ELR (cell line): Measurements from ENCODE around the gene REX1BD.
"Not testable (repeated sequence)": the region's sequence is repeated elsewhere in the genome, so short reads cannot be mapped to it uniquely, and the experiment has no call there.

Experiments used
- DNase-seq: peaks from one replicate; pipeline ENCODE4 v3.0.0-alpha.2; 2015; ENCODE audit warnings: low read depth

REX1BD gene

DNA sequence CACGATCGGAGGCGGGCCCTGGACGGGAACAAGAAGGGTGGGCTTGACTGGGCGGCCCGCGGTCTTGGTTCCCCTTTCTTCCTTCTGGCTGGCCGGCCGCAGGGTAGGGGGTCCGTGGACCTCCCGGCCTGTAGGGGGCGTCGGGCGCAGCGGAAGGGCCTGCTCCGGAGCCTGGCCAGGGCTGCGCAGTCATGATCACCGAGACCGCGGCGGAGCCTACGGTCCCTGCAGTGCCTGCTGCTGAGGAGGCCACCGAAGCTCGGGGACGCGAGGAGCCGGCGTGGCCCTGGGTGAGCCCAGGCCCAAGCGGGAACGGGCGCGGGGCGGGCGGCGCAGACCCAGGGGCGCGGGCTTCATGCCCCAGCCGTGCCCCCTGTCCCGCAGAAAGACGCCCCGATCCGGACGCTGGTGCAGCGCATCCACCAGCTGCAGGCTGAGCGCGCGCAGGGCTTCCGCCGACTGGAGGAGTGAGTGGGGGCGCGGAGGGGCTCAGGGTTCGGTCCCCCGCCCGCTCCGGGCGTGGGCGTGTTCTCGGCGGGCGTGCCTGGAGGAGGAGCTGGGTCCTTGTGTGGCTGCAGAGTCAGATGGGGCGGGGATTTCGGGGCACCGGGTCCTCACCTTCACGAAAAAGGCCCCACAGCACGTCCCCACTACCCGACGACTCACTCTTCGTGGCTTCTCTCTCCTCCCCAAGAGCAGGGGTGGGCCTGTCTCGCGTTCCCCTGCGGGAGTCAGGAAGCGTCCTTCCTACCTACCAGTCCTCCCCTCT is at the start of gene REX1BD:
Gene REX1BD, plus strand, starts transcription at position 188 of the 769 bp plus-strand sequence. Its CDS starts 4 bp downstream, at position 192.
- DNase-seq = peak; percentile 81

DNA sequence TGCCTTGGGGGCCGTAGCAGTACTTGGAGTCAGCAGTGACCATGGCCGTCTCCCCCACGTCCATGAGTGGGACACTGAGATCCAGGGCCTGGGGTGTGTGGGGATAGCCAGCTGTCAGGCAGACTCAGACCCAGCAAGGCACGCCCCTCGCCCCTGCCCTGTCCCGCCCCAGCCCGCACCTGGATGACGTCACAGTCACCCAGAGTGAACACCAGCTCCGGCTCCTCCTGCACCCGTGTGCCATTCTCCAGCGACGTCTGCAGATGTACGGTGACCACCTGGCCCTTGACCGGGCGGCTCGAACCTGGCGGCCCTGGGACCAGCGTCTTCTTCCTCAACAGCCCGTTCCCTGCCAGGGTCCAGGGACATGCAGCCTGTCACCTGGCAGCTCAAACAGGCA is 49.2 kb upstream of the REX1BD start:
- DNase-seq = no peak

DNA sequence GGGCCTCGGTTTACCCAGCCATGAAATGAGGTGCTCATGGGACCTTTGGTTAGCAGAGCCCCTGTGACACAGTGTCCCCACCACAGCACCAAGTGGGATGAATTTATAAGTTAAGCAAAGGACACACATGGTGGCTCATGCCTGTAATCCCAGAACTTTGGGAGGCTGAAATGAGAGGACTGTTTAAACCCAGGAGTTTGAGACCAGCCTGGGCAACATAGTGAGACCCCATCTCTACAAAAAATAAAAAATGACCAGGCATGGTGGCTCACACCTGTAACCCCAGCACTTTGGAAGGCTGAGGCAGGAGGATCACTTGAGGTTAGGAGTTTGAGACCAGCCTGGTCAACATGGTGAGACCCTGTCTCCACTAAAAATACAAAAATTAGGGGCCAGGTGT is 48.4 kb upstream of the REX1BD start:
- DNase-seq = not testable (repeated sequence)

DNA sequence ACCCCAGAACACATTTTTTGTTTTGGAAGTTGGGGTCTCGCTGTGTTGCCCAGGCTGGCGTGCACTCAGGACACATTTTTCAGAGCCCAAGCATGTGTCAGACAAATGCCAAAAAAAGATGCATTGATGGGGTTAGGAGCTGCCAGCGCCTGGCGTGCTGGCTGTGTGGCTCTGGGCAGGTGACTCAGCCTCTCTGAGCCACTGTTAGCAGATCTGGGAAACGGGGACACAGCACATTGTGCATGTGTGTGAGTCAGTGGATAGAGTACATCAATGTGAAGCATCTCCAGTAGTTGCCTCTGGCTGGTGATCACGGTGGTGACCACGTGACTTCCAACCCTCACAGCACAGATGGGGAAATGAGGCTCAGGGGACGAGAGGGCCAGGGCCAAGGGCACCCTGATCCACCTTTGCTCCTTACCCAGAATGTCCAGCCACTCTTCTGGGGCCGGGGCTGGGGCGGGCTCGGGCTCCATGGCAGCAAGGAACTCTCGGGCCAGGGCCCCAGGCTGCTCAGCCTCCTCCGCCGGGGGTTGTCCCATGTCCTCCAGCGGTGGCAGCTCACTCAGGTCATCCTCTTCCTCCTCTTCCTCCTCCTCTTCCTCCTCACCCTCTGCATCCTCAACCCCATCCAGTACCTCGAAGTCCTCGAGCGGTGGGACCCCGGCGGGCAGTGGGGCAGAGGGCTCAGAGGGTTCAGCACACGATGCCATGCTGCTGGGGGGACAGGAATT is 47.2 kb upstream of the REX1BD start:
- DNase-seq = peak; percentile 72

DNA sequence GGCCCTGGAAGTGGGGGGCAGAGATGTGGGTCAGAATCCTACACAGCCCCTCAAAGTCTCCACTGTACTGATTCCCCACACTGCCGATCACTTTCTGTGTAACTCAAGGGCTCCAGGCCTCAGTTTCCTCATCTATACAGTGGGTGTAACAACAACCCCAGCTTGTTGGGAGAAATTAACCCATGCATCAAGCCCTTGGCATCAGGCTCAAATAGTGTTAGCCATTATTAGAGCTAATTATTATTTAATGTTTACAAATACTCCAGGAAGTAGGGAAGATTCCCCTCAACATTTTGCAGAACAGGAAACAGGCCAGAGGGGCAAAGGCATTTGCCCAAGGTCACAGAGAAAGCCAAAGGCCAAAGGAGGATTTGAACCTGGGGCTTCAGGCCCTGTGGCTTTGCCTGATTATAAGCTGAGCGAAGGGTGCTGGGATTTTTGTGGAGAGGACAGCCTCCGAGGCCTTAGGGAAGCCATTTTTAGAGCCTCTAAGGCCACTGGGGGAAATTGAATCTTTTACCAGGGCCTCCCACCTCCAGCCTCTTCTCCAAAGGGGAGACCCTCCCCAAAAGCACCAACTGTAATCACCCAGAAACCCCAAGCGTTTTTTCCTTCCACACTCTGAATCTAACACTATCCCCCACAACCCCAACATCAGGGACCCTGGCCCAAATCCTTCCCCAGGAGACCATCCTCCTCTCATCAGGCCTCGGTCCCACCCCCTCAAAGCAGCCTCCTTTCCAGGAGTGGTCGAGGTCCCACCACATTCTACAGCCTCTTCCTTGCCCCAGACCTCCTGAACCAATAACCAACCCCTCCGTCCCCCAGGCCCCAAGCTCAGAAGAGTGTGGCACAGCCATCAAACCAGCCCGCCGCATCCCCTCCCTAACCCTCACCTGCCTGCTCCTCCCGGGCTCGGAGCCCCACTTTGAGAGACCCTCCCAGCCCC is 46.3 kb upstream of the REX1BD start:
- DNase-seq = peak; percentile 13

DNA sequence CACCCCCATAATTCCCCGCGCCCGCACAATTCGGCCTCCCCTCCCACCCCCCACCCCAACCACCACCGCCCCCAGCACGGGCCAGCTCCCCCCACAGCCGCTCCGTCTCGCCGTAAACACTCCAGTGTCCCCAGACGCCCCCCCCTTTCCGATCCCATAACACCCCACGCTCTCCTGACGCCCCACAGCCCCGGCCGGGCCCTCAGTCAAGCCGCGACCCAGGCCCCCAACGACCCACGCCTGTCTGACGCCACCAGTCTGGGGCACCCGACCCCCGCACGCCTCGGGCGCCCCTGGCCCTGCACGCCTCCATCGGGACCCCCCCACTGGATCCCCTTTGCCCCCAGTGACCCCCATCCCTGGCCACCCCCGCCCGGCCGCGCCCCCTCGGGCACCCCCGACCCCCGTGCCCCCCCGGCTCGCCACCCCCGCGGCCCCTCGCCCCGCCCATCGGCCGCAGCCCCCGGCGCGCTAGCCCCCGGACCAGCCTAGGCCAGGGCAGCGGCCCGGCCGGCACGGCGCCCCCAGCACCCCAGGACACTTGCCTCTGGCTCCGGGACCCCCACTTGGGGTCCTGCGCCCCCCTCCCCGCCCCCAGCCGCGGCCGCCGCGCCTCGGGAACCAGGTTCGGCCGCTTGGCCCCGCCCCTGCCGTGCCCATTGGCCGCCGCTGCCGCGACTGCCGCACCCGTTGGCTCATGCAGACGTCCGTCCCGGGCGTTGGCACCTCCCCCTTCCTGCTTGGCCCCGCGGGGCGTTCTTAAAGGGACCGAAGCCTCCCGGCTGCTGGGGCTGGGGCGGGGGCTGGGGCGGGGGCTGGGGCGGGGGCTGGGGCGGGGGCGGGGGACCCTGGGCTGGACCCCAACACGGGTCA is 45.4 kb upstream of the REX1BD start, which contains the start of gene FKBP8:
Gene FKBP8, minus strand, starts transcription at position 633 of the 873 bp plus-strand sequence. CDS start 1,603 bp downstream, outside the sequence.
- DNase-seq = peak; percentile 90

DNA sequence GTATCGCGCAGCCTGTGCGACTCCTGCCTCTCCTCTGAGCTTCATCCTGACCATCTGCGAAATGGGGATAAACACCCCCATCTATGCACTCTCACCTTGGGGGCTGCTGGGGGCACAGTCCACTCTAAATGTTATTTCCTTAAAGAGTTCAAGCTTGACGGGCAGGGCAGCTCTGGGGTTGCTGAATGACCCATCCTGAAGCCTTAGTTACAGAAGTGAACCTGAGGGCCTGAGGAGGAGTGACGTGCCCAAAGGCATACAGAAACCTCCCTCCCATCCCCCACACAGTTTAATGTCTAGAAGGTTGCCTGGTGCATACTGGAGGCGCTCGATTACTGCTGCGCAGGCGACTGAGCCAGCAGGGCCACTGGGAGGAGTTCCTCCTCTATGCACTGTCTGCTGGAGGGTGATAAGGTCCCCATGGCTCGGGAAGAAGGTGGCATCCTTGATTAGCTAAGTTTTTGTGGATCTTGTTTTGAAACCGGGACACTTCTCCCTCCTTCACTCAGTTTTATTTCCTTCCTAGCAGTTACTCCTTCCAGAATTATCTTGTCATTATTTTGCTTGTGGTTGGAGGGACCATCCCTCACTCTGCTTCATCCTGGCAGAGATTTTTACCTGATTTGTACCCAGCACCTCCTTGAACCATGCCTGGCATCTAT is 44.7 kb upstream of the REX1BD start:
- DNase-seq = peak; percentile 82

DNA sequence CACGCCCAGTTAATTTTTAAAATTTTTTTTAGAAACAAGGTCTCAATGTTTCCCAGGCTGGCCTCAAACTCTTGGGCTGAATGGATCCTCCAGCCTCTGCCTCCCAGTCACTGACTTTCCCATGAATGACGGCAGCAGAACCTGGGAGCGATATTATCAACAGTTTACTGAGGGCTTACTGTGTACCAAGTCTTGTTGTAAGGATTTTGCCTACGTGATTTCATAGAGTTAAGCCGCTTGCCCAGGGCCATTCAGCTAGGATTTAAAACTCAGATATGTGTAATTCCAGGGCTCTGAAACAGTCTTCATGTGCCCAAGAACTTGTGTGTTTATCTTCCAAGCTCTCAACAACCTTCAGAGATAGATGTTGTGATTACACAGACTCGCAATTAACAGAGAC is 37.0 kb upstream of the REX1BD start:
- no peak for DNase-seq

DNA sequence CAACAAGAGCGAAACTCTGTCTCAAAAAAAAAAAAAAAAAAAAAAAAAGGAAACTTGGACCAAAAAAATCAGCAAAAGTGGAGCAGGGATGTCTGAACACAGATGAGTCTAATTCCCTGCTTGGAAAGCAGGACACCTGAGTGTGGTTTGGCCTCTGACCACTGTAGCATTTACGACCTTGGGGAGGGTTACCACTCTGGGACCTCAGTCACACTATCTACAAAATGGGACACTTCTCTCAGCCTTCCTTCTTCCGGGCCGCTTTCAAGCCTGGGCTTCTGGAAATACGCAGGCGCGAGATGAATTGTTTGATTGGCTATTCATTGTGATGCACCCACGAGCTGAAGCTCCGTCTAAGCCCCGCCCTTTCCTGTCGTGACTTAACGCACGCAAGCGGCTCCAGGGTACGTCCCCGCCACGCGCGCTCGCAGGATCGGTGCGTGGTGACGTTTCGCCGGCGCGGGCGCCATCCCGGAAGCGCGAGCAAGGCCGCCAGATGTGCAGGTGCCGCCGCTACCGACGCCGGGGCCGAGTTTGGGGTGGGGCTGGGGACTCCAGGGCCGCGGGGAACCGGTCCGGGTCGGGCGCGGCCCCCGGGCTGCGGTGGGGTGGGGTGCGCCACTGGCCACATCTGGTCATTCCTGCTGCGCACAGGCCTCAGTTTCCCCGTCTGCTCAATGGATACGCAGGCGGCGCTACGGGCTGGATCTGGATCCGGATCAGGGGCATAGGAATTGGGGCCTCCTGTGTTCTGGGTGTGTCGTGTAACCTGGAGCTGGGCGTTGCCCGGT is 31.0 kb upstream of the REX1BD start, which contains the start of gene KXD1:
Gene KXD1, plus strand, starts transcription at position 460 of the 791 bp plus-strand sequence. CDS start 4,187 bp downstream, outside the sequence.
- DNase-seq = peak; percentile 99

DNA sequence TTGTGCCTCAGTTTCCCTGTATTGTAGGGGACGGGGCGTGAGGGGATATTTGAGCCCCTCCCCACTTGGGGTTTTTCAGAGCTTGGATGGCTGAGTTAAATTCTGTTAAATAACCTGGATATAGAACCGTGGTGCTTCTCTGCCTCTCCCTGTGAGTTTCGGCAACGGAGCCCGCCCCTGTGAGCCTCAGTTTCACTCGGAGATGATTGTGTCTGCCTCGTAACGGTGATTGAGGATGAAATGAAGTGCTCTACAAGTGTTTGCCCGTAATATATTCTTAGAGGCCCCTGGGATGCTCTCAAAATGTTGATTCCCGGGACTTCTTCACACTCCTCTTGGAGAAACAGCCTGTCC is 30.4 kb upstream of the REX1BD start:
- no peak for DNase-seq

DNA sequence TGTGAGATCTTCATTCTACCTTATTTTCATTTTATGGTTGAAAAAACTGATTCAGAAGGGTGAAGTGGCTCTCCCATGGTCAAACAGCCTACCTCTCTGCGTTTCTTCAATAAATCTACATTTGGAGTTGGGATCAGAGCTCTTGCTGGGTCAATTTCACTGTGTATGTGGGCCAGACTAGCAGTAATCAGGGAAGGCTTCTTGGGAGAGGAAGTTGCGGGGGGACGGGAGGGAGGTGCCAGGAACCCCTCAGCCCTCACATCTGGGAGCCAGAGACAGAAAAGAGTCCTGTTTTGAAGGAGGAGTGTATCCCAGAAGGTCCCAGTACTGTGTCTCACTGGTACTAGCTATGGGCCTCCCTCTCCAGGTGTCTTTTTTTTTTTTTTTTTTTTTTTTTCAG is 30.0 kb upstream of the REX1BD start:
- DNase-seq = no peak

DNA sequence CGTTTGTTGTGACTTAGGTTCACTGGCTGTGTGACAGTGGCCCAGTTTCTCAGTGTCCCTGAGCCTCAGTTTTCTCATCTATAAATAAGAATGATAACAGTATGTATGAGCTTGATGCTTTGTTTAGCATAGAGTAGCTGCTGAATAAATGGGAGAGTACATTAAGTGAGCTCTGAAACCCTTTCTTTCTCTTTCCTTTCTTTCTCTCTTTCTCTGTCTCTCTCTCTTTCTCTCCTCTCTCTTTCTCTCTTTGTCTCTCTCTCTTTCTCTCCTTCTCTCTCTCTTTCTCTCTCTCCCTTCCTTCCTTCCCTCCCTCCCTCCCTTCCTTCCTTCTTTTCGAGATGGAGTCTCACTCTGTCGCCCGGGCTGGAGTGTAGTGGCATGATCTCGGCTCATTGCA is 28.9 kb upstream of the REX1BD start:
- no peak for DNase-seq

DNA sequence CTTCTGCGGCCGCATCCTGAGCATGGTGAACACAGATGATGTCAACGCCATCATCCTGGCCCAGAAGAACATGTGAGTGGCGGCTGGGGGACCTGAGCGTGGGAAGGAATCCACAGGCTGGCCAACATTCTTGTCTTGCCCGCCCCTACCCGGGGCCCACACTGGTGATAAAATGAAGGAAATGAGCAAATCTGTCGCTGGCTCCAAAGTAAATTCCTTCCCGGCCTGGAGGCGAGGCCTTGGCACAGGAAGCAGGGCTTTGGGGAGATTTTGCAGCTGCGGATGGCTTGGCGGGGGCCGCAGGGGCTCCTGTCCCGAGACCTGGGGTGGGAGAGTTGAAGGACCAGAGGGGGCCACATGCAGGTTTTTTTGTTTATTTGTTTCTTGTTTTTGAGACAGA is 26.5 kb upstream of the REX1BD start:
- DNase-seq = no peak

DNA sequence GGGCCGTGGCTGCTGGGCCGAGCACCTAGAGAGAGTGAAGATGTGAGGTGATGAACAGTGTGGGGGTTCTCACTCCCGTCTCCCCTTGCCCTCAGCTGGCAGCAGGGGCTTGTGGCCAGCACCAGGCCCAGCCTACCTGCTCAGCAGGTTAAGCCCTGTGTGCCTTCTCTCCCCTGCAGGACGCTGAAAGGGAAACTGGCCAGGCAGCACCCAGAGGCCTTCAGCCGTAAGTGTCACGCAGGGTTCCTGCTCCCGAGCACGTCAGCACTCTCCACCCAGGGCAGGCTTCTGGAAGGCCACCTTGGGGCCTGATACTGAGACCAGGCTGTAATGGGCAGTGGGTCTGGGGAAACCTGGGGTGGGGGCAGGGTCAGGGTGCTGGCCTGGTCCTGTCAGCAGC is 21.6 kb upstream of the REX1BD start:
- DNase-seq = no peak

DNA sequence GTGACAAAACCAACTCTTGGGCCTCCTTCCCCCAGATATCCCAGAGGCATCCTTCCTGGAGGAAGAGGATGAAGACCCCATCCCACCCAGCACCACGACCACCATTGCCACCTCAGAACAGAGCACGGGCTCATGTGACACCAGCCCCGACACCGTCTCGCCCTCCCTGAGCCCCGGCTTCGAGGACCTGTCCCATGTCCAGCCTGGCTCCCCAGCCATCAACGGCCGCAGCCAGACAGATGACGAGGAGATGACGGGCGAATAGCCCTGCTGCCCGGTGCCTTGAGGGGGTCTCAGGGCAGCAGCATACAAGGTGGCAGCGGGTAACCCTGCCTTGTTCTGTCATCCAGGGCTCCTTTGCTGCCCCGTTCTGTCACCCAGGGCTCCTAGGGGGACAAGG is 20.2 kb upstream of the REX1BD start:
- DNase-seq = no peak

DNA sequence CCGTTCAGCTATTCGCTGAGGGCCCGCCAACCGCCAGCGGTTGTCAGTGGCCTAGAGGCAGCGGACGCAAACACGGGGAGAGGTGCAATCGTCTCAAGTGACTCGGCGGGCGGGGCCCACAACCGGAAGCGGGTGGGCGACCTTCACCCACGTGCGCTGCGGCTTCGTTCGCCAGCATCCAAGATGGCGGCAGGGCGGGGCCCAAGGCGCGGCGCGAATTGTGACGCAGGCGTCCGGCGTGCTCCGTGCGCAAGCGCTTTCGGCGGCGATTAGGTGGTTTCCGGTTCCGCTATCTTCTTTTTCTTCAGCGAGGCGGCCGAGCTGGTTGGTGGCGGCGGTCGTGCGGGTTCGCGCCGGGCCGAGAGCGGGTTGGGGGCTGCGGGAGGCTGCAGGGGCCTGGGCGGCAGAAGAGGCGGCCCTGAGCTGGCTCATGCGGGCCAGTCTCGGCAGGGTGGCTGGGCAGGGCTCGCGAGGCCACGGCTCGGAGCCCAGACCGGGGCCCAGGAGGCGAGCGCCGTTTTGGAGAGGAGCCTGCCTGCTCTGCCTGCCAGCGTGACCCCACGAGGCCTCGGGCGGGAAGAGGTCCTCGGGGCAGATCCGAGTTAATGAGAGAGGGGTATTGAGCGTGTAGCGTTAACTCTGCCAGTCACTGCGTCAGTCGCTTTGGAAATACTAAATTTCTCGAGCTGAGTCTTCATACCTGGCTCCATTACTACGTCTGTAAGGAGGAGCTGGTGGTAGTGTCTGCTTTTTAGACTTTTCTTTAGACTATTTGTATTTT is 16.8 kb upstream of the REX1BD start, which contains the start of gene UBA52:
Gene UBA52, plus strand, starts transcription at position 294 of the 781 bp plus-strand sequence. CDS start 1,444 bp downstream, outside the sequence.
- peak; percentile 98 for DNase-seq

DNA sequence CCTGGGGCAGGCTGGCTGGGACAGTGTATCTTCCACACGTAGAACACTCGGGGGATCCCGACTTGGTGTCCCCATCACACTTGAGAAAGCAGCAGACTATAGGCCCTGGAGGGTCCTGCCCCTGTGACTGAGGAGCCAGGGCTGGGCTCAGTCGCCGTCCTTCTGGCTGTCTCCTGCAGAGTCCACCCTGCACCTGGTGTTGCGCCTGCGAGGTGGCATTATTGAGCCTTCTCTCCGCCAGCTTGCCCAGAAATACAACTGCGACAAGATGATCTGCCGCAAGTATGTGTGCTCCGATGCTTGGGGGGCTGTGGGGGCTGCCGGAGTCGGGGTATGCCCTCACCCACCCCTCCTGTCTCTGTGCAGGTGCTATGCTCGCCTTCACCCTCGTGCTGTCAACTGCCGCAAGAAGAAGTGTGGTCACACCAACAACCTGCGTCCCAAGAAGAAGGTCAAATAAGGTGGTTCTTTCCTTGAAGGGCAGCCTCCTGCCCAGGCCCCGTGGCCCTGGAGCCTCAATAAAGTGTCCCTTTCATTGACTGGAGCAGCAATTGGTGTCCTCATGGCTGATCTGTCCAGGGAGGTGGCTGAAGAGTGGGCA is 13.8 kb upstream of the REX1BD start:
- DNase-seq = no peak

DNA sequence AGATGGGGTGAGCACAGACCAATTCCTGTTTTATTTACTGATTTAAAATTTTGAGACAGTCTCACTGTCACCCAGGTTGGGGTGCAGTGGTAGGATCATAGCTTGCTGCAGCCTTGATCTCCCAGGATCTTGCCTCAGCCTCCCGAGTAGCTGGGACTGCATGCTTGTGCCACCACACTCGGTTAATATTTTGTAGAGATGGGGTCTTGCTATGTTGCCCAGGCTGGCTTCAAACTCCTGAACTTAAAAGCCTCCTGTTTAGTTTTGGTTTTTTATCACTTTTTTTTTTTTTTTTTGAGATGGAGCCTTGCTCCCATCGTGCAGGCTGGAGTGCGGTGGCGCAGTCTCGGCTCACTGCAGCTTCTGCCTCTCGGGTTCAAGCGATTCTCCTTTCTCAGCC is 12.2 kb upstream of the REX1BD start:
- no peak for DNase-seq
